IMR-90 (cell line): Measurements from ENCODE around the gene NXPH3. TPM values are rescaled to one million over a fixed set of nuclear protein-coding genes. Genes with fewer than 3 reads are reported as not detected.

ENCODE experiments used
- ATAC-seq: fragments of 200-7000 bp; cut with Tn5 transposase; 2 replicates; pipeline ENCODE4 v1.9.1; 2020; ENCODE audit warnings: low read depth, mild to moderate bottlenecking, moderate library complexity
- BruUV-seq: library from RNA; stranded (reverse); fragments of 400-500 nt; replicated peaks from 2 replicates; lab custom pipeline; 2021; lab: Mats Ljungman, UMichigan
- CTCF ChIA-PET: fragments of 300-600 bp; formaldehyde crosslinking; extraction: SDS; loops from one replicate; lab custom pipeline; 2021; ENCODE audit warnings: antibody characterized with exemption; lab: Yijun Ruan, JAX
- POLR2A ChIA-PET: fragments of 300-600 bp; sonication (Branson Sonifier 250); formaldehyde crosslinking; loops from one replicate; lab custom pipeline; 2022; ENCODE audit warnings: antibody characterized with exemption; ENCODE audit not compliant: unreplicated experiment; lab: Charles Lee
- DNase-seq: peaks from one replicate; pipeline ENCODE4 v3.0.0; 2013
- H2AFZ ChIP-seq: replicated peaks from 2 replicates; pipeline ENCODE3; 2013; ENCODE audit warnings: low read length, mild to moderate bottlenecking; ENCODE audit not compliant: poor library complexity
- H2AK5ac ChIP-seq: 2 replicates; pipeline ENCODE4 v1.6.1; 2013; ENCODE audit warnings: low read depth, low read length, inconsistent platforms
- H2AK9ac ChIP-seq: replicated peaks from 2 replicates; pipeline ENCODE3; 2013; ENCODE audit warnings: mild to moderate bottlenecking, low read depth, low read length, moderate library complexity; ENCODE audit not compliant: poor library complexity
- H2BK120ac ChIP-seq: 2 replicates; pipeline ENCODE4 v1.6.1; 2013; ENCODE audit warnings: low read depth, low read length, inconsistent platforms
- H2BK15ac ChIP-seq: 3 replicates; pipeline ENCODE4 v1.6.1; 2013; ENCODE audit warnings: low read depth, low read length, inconsistent platforms
- H2BK20ac ChIP-seq: 2 replicates; pipeline ENCODE4 v1.6.1; 2013; ENCODE audit warnings: low read depth, mild to moderate bottlenecking, inconsistent platforms, low read length, moderate library complexity
- H2BK5ac ChIP-seq: 2 replicates; pipeline ENCODE4 v1.6.1; 2013; ENCODE audit warnings: mild to moderate bottlenecking, low read depth, low read length, inconsistent platforms; ENCODE audit not compliant: poor library complexity, severe bottlenecking
- H3K14ac ChIP-seq: replicated peaks from 2 replicates; pipeline ENCODE4 v1.6.1; 2013; ENCODE audit warnings: low read depth, low read length, inconsistent platforms
- H3K18ac ChIP-seq: 2 replicates; pipeline ENCODE4 v1.6.1; 2013; ENCODE audit warnings: low read depth, low read length, control low read depth
- H3K23ac ChIP-seq: 2 replicates; pipeline ENCODE4 v1.6.1; 2013; ENCODE audit warnings: low read depth, low read length, inconsistent platforms
- H3K27ac ChIP-seq: 2 replicates; pipeline ENCODE4 v1.5.1; 2013; ENCODE audit warnings: mild to moderate bottlenecking, control low read depth, low read length; ENCODE audit not compliant: insufficient read depth
- H3K27me3 ChIP-seq: 2 replicates; pipeline ENCODE4 v1.6.1; 2013; ENCODE audit warnings: low read length; ENCODE audit not compliant: control insufficient read depth, insufficient read depth
- H3K36me3 ChIP-seq: 2 replicates; pipeline ENCODE4 v1.6.1; 2013; ENCODE audit warnings: low read length, mixed read lengths; ENCODE audit not compliant: control insufficient read depth, insufficient read depth
- H3K4ac ChIP-seq: 2 replicates; pipeline ENCODE4 v1.6.1; 2013; ENCODE audit warnings: low read depth, low read length, inconsistent platforms
- H3K4me1 ChIP-seq: 2 replicates; pipeline ENCODE4 v1.6.1; 2013; ENCODE audit warnings: low read length, mixed read lengths; ENCODE audit not compliant: control insufficient read depth, insufficient read depth
- H3K4me2 ChIP-seq: 2 replicates; pipeline ENCODE4 v1.6.1; 2013; ENCODE audit warnings: low read depth, mild to moderate bottlenecking, control low read depth, low read length, moderate library complexity
- H3K4me3 ChIP-seq: 2 replicates; pipeline ENCODE4 v1.5.1; 2013; ENCODE audit warnings: low read depth, mild to moderate bottlenecking, control low read depth, low read length, moderate library complexity; ENCODE audit not compliant: insufficient read depth
- H3K56ac ChIP-seq: 2 replicates; pipeline ENCODE4 v1.6.1; 2013; ENCODE audit warnings: low read length, inconsistent platforms; ENCODE audit not compliant: insufficient read depth; ENCODE audit errors: extremely low read depth
- H3K79me1 ChIP-seq, 2 experiments: 2 replicates each; pipeline ENCODE4 v1.6.1; 2013; ENCODE audit warnings: low read length in 2 of 2, inconsistent platforms in 1 of 2, low read depth in 1 of 2
- H3K9ac ChIP-seq: 2 replicates; pipeline ENCODE4 v1.6.1; 2013; ENCODE audit warnings: low read depth, low read length, control low read depth
- H3K9me1 ChIP-seq: 2 replicates; pipeline ENCODE4 v1.6.1; 2013; ENCODE audit warnings: low read length, inconsistent platforms; ENCODE audit not compliant: insufficient read depth
- H3K9me3 ChIP-seq: 2 replicates; pipeline ENCODE4 v1.6.1; 2013; ENCODE audit warnings: low read length; ENCODE audit not compliant: control insufficient read depth, insufficient read depth
- H4K20me1 ChIP-seq: 2 replicates; pipeline ENCODE4 v1.6.1; 2013; ENCODE audit warnings: low read length, inconsistent platforms; ENCODE audit not compliant: insufficient read depth
- H4K5ac ChIP-seq: 2 replicates; pipeline ENCODE4 v1.6.1; 2013; ENCODE audit warnings: mild to moderate bottlenecking, low read depth, low read length, control low read depth
- H4K8ac ChIP-seq, 2 experiments: 2 replicates each; pipeline ENCODE4 v1.6.1; 2013; ENCODE audit warnings: low read depth in 2 of 2, low read length in 2 of 2, control low read depth in 1 of 2, inconsistent platforms in 1 of 2
- H4K91ac ChIP-seq: 2 replicates; pipeline ENCODE4 v1.6.1; 2013; ENCODE audit warnings: low read depth, low read length, inconsistent platforms; ENCODE audit not compliant: insufficient read depth
- BHLHE40 ChIP-seq: fragments of 150-350 bp; IDR thresholded peaks from 2 replicates; pipeline ENCODE4 v1.6.1; 2016; ENCODE audit warnings: mild to moderate bottlenecking, low read depth, low read length
- CEBPB ChIP-seq: IDR thresholded peaks from 2 replicates; pipeline ENCODE4 v1.6.1; 2012; ENCODE audit warnings: low read depth, low read length, improper control_type of control experiment
- CTCF ChIP-seq: conservative IDR thresholded peaks from 2 replicates; pipeline ENCODE4 v1.5.1; 2012; ENCODE audit warnings: mild to moderate bottlenecking, low read depth, low read length, improper control_type of control experiment
- MAZ ChIP-seq: IDR thresholded peaks from 2 replicates; pipeline ENCODE4 v1.6.1; 2012; ENCODE audit warnings: low read depth, mild to moderate bottlenecking, low read length, improper control_type of control experiment, moderate library complexity, borderline replicate concordance
- NFE2L2 ChIP-seq: fragments of 150-350 bp; IDR thresholded peaks from 2 replicates; pipeline ENCODE4 v1.6.1; 2016; ENCODE audit warnings: low read depth, mild to moderate bottlenecking, low read length
- POLR2A ChIP-seq: IDR thresholded peaks from 2 replicates; pipeline ENCODE4 v1.6.1; 2012; ENCODE audit warnings: mild to moderate bottlenecking, low read depth, low read length
- RAD21 ChIP-seq: IDR thresholded peaks from 2 replicates; pipeline ENCODE4 v1.6.1; 2012; ENCODE audit warnings: low read length, improper control_type of control experiment
- RFX5 ChIP-seq: IDR thresholded peaks from 2 replicates; pipeline ENCODE4 v1.8.0; 2012; ENCODE audit warnings: low read depth, mild to moderate bottlenecking, low read length, moderate library complexity
- WGBS, 2 experiments: methylation state at CpG; one replicate each; pipeline versions ENCODE4 v1.1.5 to v1.1.7; 2013; ENCODE audit warnings: missing lambda C conversion rate in 2 of 2; ENCODE audit not compliant: insufficient read length in 1 of 2; ENCODE audit errors: extremely low coverage in 2 of 2; 5-methylcytosine and 5-hydroxymethylcytosine counted together
- dilution Hi-C: fragments of 300-500 bp; cut with HindIII; formaldehyde crosslinking; loops from one replicate; pipeline ENCODE4 v1.14.3; 2018; ENCODE audit warnings: low sequenced_read_pairs; ENCODE audit not compliant: unreplicated experiment
- in situ Hi-C: fragments of 300-500 bp; cut with MboI; formaldehyde crosslinking; loops from 3 replicates; pipeline ENCODE4 v1.14.3; 2019; ENCODE audit warnings: low sequenced_read_pairs, inconsistent platforms, mixed read lengths
- intact Hi-C: fragments of 100-400 bp; cut with micrococcal nuclease; formaldehyde crosslinking; loops from 2 replicates; pipeline ENCODE4 v1.10.0; 2022
- polyA plus RNA-seq, 3 experiments: library from polyadenylated mRNA; depleted of rRNA; stranded (reverse); fragments of >200 nt; gene quantifications; 2 replicates each; pipeline ENCODE4 v1.2.3, GENCODE V29; 2012; ENCODE audit warnings: low replicate concordance in 1 of 3
- total RNA-seq: library from RNA; depleted of rRNA; stranded (reverse); fragments of >200 nt; gene quantifications from 2 replicates; pipeline ENCODE4 v1.2.3, GENCODE V29; 2012

Gene NXPH3
- total and polyA plus RNA-seq, 2 of the 4 experiments (the other 2 are of a cell fraction): 0.18 to 0.31 TPM

GRCh38 chr17:49577650-49577934, 1.9 kb downstream of the NXPH3 start:
- H3K9me1 ChIP-seq: no peaks in the 10 kb centered on the region
- in situ Hi-C loops: no loop called here
- H3K4me3 ChIP-seq: no peak overlapping the region
- H4K20me1 ChIP-seq: no peaks in the 10 kb centered on the region; the same call in 1 of the 2 replicates
- intact Hi-C loops: no loop called here
- no peak overlapping the region for H4K8ac ChIP-seq
- no peak for ATAC-seq
- no peak for DNase-seq
- no peak overlapping the region for H2BK5ac ChIP-seq
- no peak overlapping the region for H3K27ac ChIP-seq
- no peaks in the 10 kb centered on the region for H3K79me1 ChIP-seq
- H3K4me2 ChIP-seq: no peak overlapping the region
- H3K27me3 ChIP-seq: peaks cover 43% of the 10 kb centered on the region
- no peaks in the 10 kb centered on the region for H3K9me3 ChIP-seq
- dilution Hi-C loops: no loop called here
- no peak overlapping the region for H2BK15ac ChIP-seq
- no peak overlapping the region for H3K4ac ChIP-seq
- no peak overlapping the region for H2AFZ ChIP-seq
- H2BK20ac ChIP-seq: no peak overlapping the region
- no peak overlapping the region for H3K18ac ChIP-seq
- no peak overlapping the region for H3K56ac ChIP-seq
- no peak overlapping the region for H2BK120ac ChIP-seq
- H2AK5ac ChIP-seq: no peak overlapping the region
- no CpG with 5 or more reads among the region's 3 CpGs for WGBS, 2 experiments
- no TSS peak for BruUV-seq
- H3K36me3 ChIP-seq: no peaks in the 10 kb centered on the region
- POLR2A ChIA-PET: no interaction called here
- no peak overlapping the region; the same call in 1 of the 2 replicates for H3K23ac ChIP-seq
- CTCF ChIA-PET: no interaction called here
- no peak overlapping the region for H3K9ac ChIP-seq
- peaks cover 4% of the 10 kb centered on the region for H3K4me1 ChIP-seq
- no peak overlapping the region for H4K91ac ChIP-seq
- no peak for TF ChIP-seq CEBPB
- TF ChIP-seq NFE2L2: no peak
- no peak for TF ChIP-seq RAD21
- TF ChIP-seq RFX5: no peak
- no peak for TF ChIP-seq POLR2A
- no peak for TF ChIP-seq BHLHE40
- no peak for TF ChIP-seq CTCF
- no peak for TF ChIP-seq MAZ
- H4K5ac ChIP-seq: no peak overlapping the region
- H2AK9ac ChIP-seq: no peak overlapping the region
- no peak overlapping the region for H3K14ac ChIP-seq
